Subcutaneous adipose tissue (tissue), 4 donors: ENCODE measurements around the gene C17orf50. TPM values are rescaled to one million over a fixed set of nuclear protein-coding genes. Genes with fewer than 3 reads are reported as not detected.

Experiments used
- total RNA-seq, 4 donors: library from RNA; depleted of rRNA; stranded (reverse); fragments of >200 nt; gene quantifications; one replicate each; pipeline ENCODE4 v1.1.0, GENCODE V29; 2016
- TF ChIP-seq, protein P1 (sequence below): fragments of 450-650 bp; IDR thresholded peaks from one replicate; pipeline ENCODE4 v1.5.1; 2016; ENCODE audit warnings: low read depth, mild to moderate bottlenecking, control low read depth, antibody characterized with exemption, moderate library complexity

Gene C17orf50
- total RNA-seq, 4 donors from 2014 or later, result not detected

DNA sequence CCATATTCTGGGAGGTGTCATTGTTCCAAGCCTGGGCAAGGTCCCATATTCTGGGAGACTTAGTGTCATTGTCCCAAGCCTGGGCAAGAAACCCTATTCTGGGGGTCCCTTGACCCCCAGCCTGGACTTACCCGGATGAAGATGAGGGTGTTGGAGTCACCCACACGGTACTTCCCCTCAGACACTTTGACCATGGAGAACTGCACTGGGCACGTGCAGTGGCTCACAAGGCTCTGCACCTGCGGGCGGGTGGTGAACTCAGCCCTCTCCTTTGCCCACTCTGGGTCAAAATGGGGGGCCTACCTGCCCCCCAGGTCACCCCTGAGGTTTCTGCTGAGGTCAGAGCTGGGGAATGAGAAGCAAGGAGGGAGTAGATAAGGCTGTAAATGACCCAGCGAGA, 11.7 kb upstream of the C17orf50 start:
- TF ChIP-seq, protein P1, sequence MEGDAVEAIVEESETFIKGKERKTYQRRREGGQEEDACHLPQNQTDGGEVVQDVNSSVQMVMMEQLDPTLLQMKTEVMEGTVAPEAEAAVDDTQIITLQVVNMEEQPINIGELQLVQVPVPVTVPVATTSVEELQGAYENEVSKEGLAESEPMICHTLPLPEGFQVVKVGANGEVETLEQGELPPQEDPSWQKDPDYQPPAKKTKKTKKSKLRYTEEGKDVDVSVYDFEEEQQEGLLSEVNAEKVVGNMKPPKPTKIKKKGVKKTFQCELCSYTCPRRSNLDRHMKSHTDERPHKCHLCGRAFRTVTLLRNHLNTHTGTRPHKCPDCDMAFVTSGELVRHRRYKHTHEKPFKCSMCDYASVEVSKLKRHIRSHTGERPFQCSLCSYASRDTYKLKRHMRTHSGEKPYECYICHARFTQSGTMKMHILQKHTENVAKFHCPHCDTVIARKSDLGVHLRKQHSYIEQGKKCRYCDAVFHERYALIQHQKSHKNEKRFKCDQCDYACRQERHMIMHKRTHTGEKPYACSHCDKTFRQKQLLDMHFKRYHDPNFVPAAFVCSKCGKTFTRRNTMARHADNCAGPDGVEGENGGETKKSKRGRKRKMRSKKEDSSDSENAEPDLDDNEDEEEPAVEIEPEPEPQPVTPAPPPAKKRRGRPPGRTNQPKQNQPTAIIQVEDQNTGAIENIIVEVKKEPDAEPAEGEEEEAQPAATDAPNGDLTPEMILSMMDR, result no peak

GRCh38 chr17:35749560-35750412, 10.9 kb upstream of the C17orf50 start:
- TF ChIP-seq, protein P1, result no peak

- TF ChIP-seq, protein P1, result no peak
Observed at GRCh38 chr17:35750526-35751395, 9.9 kb upstream of the C17orf50 start.

DNA sequence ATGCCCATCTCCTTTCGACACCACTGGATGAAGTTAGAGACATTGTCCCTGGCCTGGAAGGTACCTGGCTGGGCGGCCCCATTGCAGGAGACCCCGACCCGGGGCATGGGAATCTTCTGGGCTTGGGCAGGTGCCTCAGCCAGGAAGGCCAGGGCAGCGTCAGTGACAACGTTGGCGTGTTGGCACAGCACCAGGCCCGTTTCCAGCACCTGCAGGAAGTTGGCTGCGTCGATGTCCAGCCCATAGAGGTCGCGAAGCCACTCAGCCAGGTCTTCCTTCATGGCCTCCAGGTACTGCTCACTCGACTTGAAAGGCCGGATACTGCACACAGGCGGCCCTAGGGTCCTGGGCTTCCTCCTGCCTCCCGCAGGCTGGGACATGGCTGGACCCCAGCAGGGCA, 8.2 kb upstream of the C17orf50 start:
- TF ChIP-seq, protein P1, result no peak

DNA sequence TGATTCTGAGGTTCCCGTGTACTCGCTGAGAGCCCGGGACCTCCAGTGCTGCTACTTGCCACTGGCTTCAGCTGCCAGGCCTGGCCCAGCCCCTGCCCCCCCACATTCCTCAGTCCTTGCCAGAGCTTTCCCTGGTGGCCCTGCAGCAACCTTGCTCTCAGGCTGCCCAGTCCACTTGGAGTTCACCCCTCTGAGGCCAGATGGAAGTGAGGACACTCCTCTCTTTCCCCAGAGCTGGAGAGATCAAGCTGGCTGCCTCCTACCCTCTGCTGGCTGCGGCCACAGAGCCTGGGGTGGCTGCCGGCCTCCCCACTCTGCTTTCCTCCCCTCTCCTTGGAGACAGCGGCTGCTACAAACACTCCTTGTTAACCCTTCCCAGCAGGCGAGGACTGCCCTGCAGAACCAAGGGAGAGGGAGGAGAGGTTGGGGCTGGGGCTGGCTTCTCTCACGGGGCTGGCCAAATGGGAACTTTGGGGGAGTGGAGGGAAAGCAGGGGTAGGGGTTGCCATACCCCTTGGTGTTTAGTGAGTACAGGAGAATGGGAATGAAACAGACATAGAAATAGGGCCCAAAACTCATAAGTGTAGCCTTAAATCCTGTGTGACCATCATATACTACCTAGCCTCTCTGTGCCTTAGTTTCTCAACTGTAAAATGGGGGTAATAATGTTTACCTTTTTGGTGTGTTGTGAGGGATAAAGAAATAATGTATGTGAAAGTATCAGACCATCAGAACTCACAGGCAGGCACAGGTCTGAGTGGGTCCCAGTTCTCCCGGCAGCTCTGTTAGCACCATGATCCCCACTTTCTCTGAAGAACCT, 7.5 kb upstream of the C17orf50 start, which contains the start of gene GAS2L2:
Gene GAS2L2 (minus strand): TSS at position 295 of the 820 bp plus-strand sequence. CDS start 389 bp downstream, outside the sequence.
- TF ChIP-seq, protein P1, result no peak

GRCh38 chr17:35757243-35757642, 3.4 kb upstream of the C17orf50 start:
- TF ChIP-seq, protein P1, result no peak
